K562 (cell line): ENCODE results near the gene NRGN. TPM values are rescaled to one million over a fixed set of nuclear protein-coding genes. Genes with fewer than 3 reads are reported as not detected.

Experiments
- ATAC-seq: fragments of 200-7000 bp; cut with Tn5 transposase; 3 replicates; pipeline ENCODE4 v1.9.1; 2020; ENCODE audit warnings: moderate library complexity
- BruUV-seq: library from RNA; stranded (reverse); fragments of 400-500 nt; replicated peaks from 2 replicates; lab custom pipeline; 2021; lab: Mats Ljungman, UMichigan
- CTCF ChIA-PET: fragments of 300-600 bp; formaldehyde crosslinking; extraction: SDS; loops from one replicate; lab custom pipeline; 2021; ENCODE audit warnings: low intra/inter-chr PET ratio; lab: Yijun Ruan, JAX
- POLR2A ChIA-PET: fragments of 300-600, 350-650 bp; sonication (Branson Sonifier 250); formaldehyde crosslinking; extraction: SDS; loops from one replicate; lab custom pipeline; 2021; ENCODE audit warnings: antibody characterized with exemption, inconsistent platforms; lab: Yijun Ruan, JAX
- DNase-seq, 4 experiments: peaks; one replicate each; pipeline versions ENCODE4 v3.0.0 to v3.0.0-alpha.2; 2011 to 2018; ENCODE audit warnings: low spot score in 3 of 4, mixed read lengths in 3 of 4; ENCODE audit errors: extremely low read depth in 1 of 4
- FAIRE-seq: peaks from 2 replicates; lab custom pipeline; 2011; peaks lifted over from hg19 to GRCh38; lab: Jason Lieb, UNC
- H2AFZ ChIP-seq: 2 replicates; pipeline ENCODE4 v1.6.0; 2011; ENCODE audit warnings: low read depth, low read length, control low read depth, inconsistent platforms
- H3K27ac ChIP-seq: fragments of 200-600 bp; 3 replicates; pipeline ENCODE4 v1.8.0; 2011; ENCODE audit warnings: low read depth, mild to moderate bottlenecking, control low read depth, inconsistent platforms, low read length, moderate library complexity, mixed read lengths; ENCODE audit errors: extremely low read depth
- H3K27me3 ChIP-seq, 2 experiments: fragments of 300-600 bp in 1 of 2; 2 replicates in 1 of 2; 3 replicates in 1 of 2; pipeline versions ENCODE4 v1.6.0 to v1.8.0; 2011; ENCODE audit warnings: inconsistent platforms in 2 of 2, low read length in 2 of 2, mild to moderate bottlenecking in 1 of 2, mixed read lengths in 1 of 2, moderate library complexity in 1 of 2; ENCODE audit not compliant: control insufficient read depth in 2 of 2, insufficient read depth in 2 of 2
- H3K36me3 ChIP-seq: fragments of 300-600 bp; 3 replicates; pipeline ENCODE4 v1.8.0; 2011; ENCODE audit warnings: mild to moderate bottlenecking, low read length, inconsistent platforms; ENCODE audit not compliant: control insufficient read depth, insufficient read depth
- H3K4me1 ChIP-seq, 2 experiments: fragments of 200-600 bp in 1 of 2; replicated peaks in 1 of 2; 2 replicates in 1 of 2; 3 replicates in 1 of 2; pipeline versions ENCODE4 v1.5.1 to v1.8.0; 2011; ENCODE audit warnings: inconsistent platforms in 2 of 2, low read length in 2 of 2, mild to moderate bottlenecking in 1 of 2, mixed read lengths in 1 of 2, moderate library complexity in 1 of 2; ENCODE audit not compliant: control insufficient read depth in 2 of 2, insufficient read depth in 2 of 2
- H3K4me2 ChIP-seq: 2 replicates; pipeline ENCODE4 v1.6.1; 2011; ENCODE audit warnings: low read length, control low read depth, inconsistent platforms, mixed read lengths; ENCODE audit not compliant: insufficient read depth
- H3K4me3 ChIP-seq: fragments of 200-600 bp; sonication (generic), shearing (Covaris generic); 2 replicates; pipeline ENCODE4 v1.5.1; 2016; ENCODE audit warnings: control low read depth, inconsistent platforms
- H3K79me2 ChIP-seq: fragments of 200-600 bp; 3 replicates; pipeline ENCODE4 v1.8.0; 2011; ENCODE audit warnings: low read length, inconsistent platforms; ENCODE audit not compliant: control insufficient read depth, insufficient read depth
- H3K9ac ChIP-seq, 2 experiments: 2 replicates each; pipeline versions ENCODE4 v1.6.0 to v1.6.1; 2011; ENCODE audit warnings: low read depth in 2 of 2, low read length in 2 of 2, control low read depth in 1 of 2, inconsistent platforms in 1 of 2, mild to moderate bottlenecking in 1 of 2, mixed read lengths in 1 of 2; ENCODE audit not compliant: insufficient read depth in 1 of 2
- H3K9me1 ChIP-seq: one replicate; pipeline ENCODE4 v1.6.0; 2011; ENCODE audit warnings: inconsistent platforms, mild to moderate bottlenecking, low read length, moderate library complexity; ENCODE audit not compliant: control insufficient read depth, insufficient read depth
- H3K9me3 ChIP-seq: replicated peaks from 2 replicates; pipeline ENCODE4 v1.5.1; 2011; ENCODE audit warnings: low read depth, low read length, inconsistent platforms; ENCODE audit not compliant: control insufficient read depth, insufficient read depth
- H4K20me1 ChIP-seq: replicated peaks from 2 replicates; pipeline ENCODE4 v1.6.1; 2011; ENCODE audit warnings: low read length, inconsistent platforms, mixed read lengths; ENCODE audit not compliant: control insufficient read depth, insufficient read depth
- EGR1 ChIP-seq: fragments of 450-650 bp; conservative IDR thresholded peaks from 2 replicates; pipeline ENCODE4 v1.6.1; 2017; ENCODE audit warnings: mild to moderate bottlenecking
- ETV6 ChIP-seq, 3 experiments: fragments of 150-350 bp in 1 of 3; sonication (generic) in 1 of 3; formaldehyde crosslinking in 1 of 3; IDR thresholded peaks; 2 replicates each; pipeline versions ENCODE4 v1.6.1 to v1.8.0; 2014 to 2022; ENCODE audit warnings: borderline replicate concordance in 2 of 3, low read depth in 2 of 3, antibody characterized with exemption in 1 of 3, low read length in 1 of 3, mild to moderate bottlenecking in 1 of 3, missing genetic modification reagents in 1 of 3
- FOXJ2 ChIP-seq: fragments of 200-800 bp; sonication (Bioruptor generic); IDR thresholded peaks from 2 replicates; pipeline ENCODE4 v1.6.1; 2016; ENCODE audit warnings: missing genetic modification characterization, missing compliant biosample characterization
- GTF2F1 ChIP-seq: IDR thresholded peaks from 2 replicates; pipeline ENCODE4 v1.6.1; 2011; ENCODE audit warnings: low read depth, low read length, improper control_type of control experiment
- KLF13 ChIP-seq: fragments of 450-650 bp; IDR thresholded peaks from 2 replicates; pipeline ENCODE4 v1.6.1; 2016; ENCODE audit warnings: missing genetic modification characterization, low read depth, mild to moderate bottlenecking, missing compliant biosample characterization, moderate library complexity, borderline replicate concordance
- KLF16 ChIP-seq: IDR thresholded peaks from 2 replicates; pipeline ENCODE4 v1.6.1; 2016; ENCODE audit warnings: antibody characterized with exemption
- MCM2 ChIP-seq: fragments of 450-650 bp; IDR thresholded peaks from 2 replicates; pipeline ENCODE4 v1.6.1; 2017; ENCODE audit warnings: low read depth, mild to moderate bottlenecking
- NCOA4 ChIP-seq: fragments of 450-650 bp; IDR thresholded peaks from 2 replicates; pipeline ENCODE4 v1.6.1; 2018; ENCODE audit warnings: mild to moderate bottlenecking; ENCODE audit not compliant: partially characterized antibody
- NCOR1 ChIP-seq: fragments of 450-650 bp; IDR thresholded peaks from 2 replicates; pipeline ENCODE4 v1.6.1; 2016; ENCODE audit warnings: mild to moderate bottlenecking, moderate library complexity
- PPARD ChIP-seq: fragments of 250-450 bp; sonication (Bioruptor Pico); IDR thresholded peaks from 2 replicates; pipeline ENCODE4 v1.8.0; 2022; ENCODE audit warnings: inconsistent platforms, mild to moderate bottlenecking, moderate library complexity
- RB1 ChIP-seq: fragments of 450-650 bp; IDR thresholded peaks from 2 replicates; pipeline ENCODE4 v1.6.1; 2017; ENCODE audit warnings: low read depth, mild to moderate bottlenecking
- TAF15 ChIP-seq: fragments of 200-400 bp; formaldehyde crosslinking; IDR thresholded peaks from 2 replicates; pipeline ENCODE4 v1.6.1; 2017; ENCODE audit warnings: mild to moderate bottlenecking, low read depth, low read length, moderate library complexity
- TBP ChIP-seq: optimal IDR thresholded peaks from 2 replicates; pipeline ENCODE3; 2011; ENCODE audit warnings: low read depth, low read length, improper control_type of control experiment
- ZBTB17 ChIP-seq: fragments of 450-650 bp; formaldehyde crosslinking; IDR thresholded peaks from 2 replicates; pipeline ENCODE4 v1.4.0; 2020; ENCODE audit warnings: mild to moderate bottlenecking
- ZC3H4 ChIP-seq: sonication (generic); formaldehyde crosslinking; IDR thresholded peaks from 2 replicates; pipeline ENCODE4 v1.9.0; 2021; ENCODE audit warnings: missing genetic modification reagents, borderline replicate concordance
- ZEB2 ChIP-seq: fragments of 450-650 bp; IDR thresholded peaks from 2 replicates; pipeline ENCODE4 v1.6.1; 2016
- WGBS: fragments of 100-300 bp; shearing (Covaris generic); methylation state at CpG from one replicate; pipeline ENCODE4 v1.1.6; 2016; ENCODE audit warnings: low coverage, mixed read lengths; ENCODE audit not compliant: insufficient coverage; ENCODE audit errors: missing lambda C conversion rate; 5-methylcytosine and 5-hydroxymethylcytosine counted together
- in situ Hi-C: fragments of 300-500 bp; cut with MboI; formaldehyde crosslinking; loops from 4 replicates; pipeline ENCODE4 v1.15.0; 2018; ENCODE audit warnings: inconsistent platforms, mixed read lengths
- intact Hi-C: fragments of 100-400 bp; cut with micrococcal nuclease; formaldehyde crosslinking; loops from 2 replicates; pipeline ENCODE4 v1.14.2; 2022
- polyA plus RNA-seq, 8 experiments: library from polyadenylated mRNA; depleted of rRNA in 4 of 8; stranded (reverse) in 5 of 8; unstranded in 3 of 8; fragments of >200 nt; fragmentation: Nextera tagmentation in 2 of 8; fragmentation: Illumina TruSeq in 1 of 8; extraction: Ambion mirVana in 2 of 8; extraction: Trizol in 1 of 8; gene quantifications; 2 replicates each; pipeline versions ENCODE4 v1.2.1 to v1.2.3, GENCODE V29; 2011 to 2014; ENCODE audit warnings: inconsistent platforms in 1 of 8, missing spikeins in 1 of 8
- total RNA-seq, 7 experiments: library from RNA; depleted of rRNA in 6 of 7; stranded (reverse); fragments of >200 nt in 6 of 7; fragmentation: Illumina TruSeq in 2 of 7; extraction: Trizol in 2 of 7; gene quantifications; 2 replicates each; pipeline versions ENCODE4 v1.2.1 to v1.2.3, GENCODE V29; 2011 to 2021; ENCODE audit warnings: low replicate concordance in 1 of 7
- TF ChIP-seq, protein P1 (sequence below): fragments of 200-800 bp; sonication (Bioruptor generic); IDR thresholded peaks from 2 replicates; pipeline ENCODE4 v1.6.1; 2017; ENCODE audit warnings: missing genetic modification characterization, missing compliant biosample characterization
- TF ChIP-seq, protein P2 (sequence below): sonication (generic); formaldehyde crosslinking; IDR thresholded peaks from 2 replicates; pipeline ENCODE4 v1.9.0; 2022; ENCODE audit warnings: mild to moderate bottlenecking, missing genetic modification reagents
- TF ChIP-seq, protein P3 (sequence below): fragments of 250-450 bp; sonication (Bioruptor Pico); IDR thresholded peaks from 2 replicates; pipeline ENCODE4 v1.8.0; 2021; ENCODE audit warnings: borderline replicate concordance, mild to moderate bottlenecking, moderate library complexity; ENCODE audit not compliant: poor library complexity, severe bottlenecking

Gene NRGN
- total and polyA plus RNA-seq, 9 of the 15 experiments (the other 6 are each of a cell fraction or from before 2014, with no cell fraction given), result 0.29 to 7.8 (median 3.5) TPM; not detected in 2

DNA sequence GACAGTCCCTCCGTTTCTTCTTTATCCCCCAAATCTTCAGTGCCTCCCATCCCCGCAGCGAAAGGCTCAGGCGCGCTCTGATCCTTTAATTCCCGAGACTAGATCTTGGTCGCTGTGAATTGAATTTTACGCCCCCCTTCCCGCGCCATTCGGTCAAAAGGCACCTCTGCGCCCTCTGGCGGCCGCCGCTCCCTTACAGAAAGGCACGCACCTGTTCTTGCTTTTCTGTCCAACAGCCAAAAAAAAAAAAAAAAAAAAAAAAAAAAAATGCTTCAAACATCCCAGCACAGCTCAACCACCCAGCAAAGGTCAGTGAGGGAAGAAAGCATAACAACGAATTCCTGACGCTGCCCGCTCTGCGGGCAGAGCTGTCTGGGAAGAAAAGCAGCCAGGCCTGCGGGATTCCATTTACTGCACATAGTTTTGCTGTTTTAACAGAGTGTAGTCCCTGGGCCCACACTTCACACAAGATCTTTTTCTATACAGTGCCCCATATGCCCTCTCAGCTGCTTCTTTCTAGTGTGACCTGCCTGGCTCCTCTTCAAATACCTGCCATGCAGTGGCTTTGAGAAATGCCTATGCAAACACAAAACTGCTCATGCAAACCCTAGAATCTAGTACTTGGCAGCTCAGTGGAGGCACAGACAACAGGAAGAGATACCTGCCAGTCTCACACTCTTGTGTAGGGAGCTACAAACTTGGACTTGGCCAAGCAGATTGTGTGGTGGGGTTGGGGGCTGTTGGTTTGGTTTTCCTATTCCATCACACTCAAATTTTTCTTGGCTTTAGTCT is 23.6 kb downstream of the NRGN start (continued):
- TF ChIP-seq EGR1, result peak; percentile 50
- TF ChIP-seq GTF2F1, result no peak
- TF ChIP-seq, protein P1, sequence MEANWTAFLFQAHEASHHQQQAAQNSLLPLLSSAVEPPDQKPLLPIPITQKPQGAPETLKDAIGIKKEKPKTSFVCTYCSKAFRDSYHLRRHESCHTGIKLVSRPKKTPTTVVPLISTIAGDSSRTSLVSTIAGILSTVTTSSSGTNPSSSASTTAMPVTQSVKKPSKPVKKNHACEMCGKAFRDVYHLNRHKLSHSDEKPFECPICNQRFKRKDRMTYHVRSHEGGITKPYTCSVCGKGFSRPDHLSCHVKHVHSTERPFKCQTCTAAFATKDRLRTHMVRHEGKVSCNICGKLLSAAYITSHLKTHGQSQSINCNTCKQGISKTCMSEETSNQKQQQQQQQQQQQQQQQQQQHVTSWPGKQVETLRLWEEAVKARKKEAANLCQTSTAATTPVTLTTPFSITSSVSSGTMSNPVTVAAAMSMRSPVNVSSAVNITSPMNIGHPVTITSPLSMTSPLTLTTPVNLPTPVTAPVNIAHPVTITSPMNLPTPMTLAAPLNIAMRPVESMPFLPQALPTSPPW, result peak; percentile 89
- TF ChIP-seq MCM2, result no peak
- TF ChIP-seq, protein P2, sequence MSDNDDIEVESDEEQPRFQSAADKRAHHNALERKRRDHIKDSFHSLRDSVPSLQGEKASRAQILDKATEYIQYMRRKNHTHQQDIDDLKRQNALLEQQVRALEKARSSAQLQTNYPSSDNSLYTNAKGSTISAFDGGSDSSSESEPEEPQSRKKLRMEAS (CRISPR knock-in tag), result peak; percentile 23; the same call in 1 of the 2 replicates
- TF ChIP-seq FOXJ2 (tag), result no peak
- peak; percentile 49; the same call in 1 of the 2 replicates for TF ChIP-seq KLF16
- no peak for TF ChIP-seq NCOR1
- TF ChIP-seq, all 486 proteins: peak for 38

DNA sequence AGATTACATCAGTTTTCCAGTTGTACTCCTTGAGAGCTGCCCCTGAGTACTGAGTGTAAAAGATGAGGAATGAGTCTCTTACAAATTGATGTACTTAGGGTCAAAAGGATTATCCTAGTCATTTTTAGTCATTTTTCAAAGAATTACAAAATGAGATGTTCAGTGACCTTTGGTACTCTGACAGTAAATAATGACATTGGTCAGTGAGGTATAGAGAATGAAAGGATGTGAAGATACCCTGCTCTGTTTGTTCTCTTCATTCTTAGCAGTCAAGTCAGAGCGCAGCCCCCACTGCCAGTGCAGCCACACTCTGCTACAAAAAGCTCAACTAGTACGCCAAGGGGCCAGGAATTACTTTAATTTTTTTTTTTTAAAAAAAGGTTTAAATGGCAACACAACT is 26.4 kb downstream of the NRGN start:
- in situ Hi-C loops, result loop anchor here (10.0 kb wide), 2 partner anchors 91 to 351 kb away; partner anchors contain the start of genes SIAE and SPA17
- POLR2A ChIA-PET, result interaction anchor here (0.9 kb wide), 1 partner anchor 28 kb away, joined by 3 read pairs; no protein-coding TSS in a partner anchor
- H3K4me2 ChIP-seq, result no peak overlapping the region
- no peak overlapping the region for H3K4me3 ChIP-seq
- H3K4me1 ChIP-seq, result peaks cover 6 to 15% of the 10 kb centered on the region in 2 experiments; a peak in 4 of 5 replicates
- DNase-seq, result no peak
- no peak overlapping the region for H3K9ac ChIP-seq
- H2AFZ ChIP-seq, result no peak overlapping the region
- CTCF ChIA-PET, result no interaction called here
- 86% methylated on average over 2 of the region's 2 CpGs for WGBS
- no peak for FAIRE-seq
- peaks cover 0 to 3% of the 10 kb centered on the region in 2 experiments; a peak in 1 of 5 replicates for H3K27me3 ChIP-seq
- peaks cover 3% of the 10 kb centered on the region; the same call in 1 of the 3 replicates for H3K36me3 ChIP-seq
- no peaks in the 10 kb centered on the region for H3K79me2 ChIP-seq
- BruUV-seq, result no TSS peak
- no peaks in the 10 kb centered on the region for H3K9me3 ChIP-seq
- no peaks in the 10 kb centered on the region for H4K20me1 ChIP-seq
- ATAC-seq, result no peak
- no peak overlapping the region for H3K27ac ChIP-seq
- no peaks in the 10 kb centered on the region for H3K9me1 ChIP-seq
- intact Hi-C loops, result loop anchor here (10.0 kb wide), 1 partner anchor 351 kb away; no protein-coding TSS in a partner anchor
- TF ChIP-seq NCOA4, result no peak
- TF ChIP-seq RB1, result no peak
- no peak for TF ChIP-seq ETV6 (IDR thresholded peaks at IDR 0.05; ENCODE audit: borderline replicate concordance in 1 of 2, low read depth in 2 of 2, low read length in 1 of 2)
- no peak for TF ChIP-seq ETV6 (CRISPR knock-in tag; IDR thresholded peaks at IDR 0.05; ENCODE audit: borderline replicate concordance)
- TF ChIP-seq, protein P3, sequence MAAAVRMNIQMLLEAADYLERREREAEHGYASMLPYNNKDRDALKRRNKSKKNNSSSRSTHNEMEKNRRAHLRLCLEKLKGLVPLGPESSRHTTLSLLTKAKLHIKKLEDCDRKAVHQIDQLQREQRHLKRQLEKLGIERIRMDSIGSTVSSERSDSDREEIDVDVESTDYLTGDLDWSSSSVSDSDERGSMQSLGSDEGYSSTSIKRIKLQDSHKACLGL (CRISPR knock-in tag), result no peak
- no peak for TF ChIP-seq ZC3H4 (CRISPR knock-in tag)
- no peak for TF ChIP-seq FOXJ2 (tag)
- no peak for TF ChIP-seq TAF15
- no peak for TF ChIP-seq KLF13
- TF ChIP-seq ZEB2, result no peak
- TF ChIP-seq TBP, result no peak
- TF ChIP-seq PPARD (CRISPR knock-in tag), result no peak
- no peak for TF ChIP-seq ZBTB17
